MM.1S (cell line): ENCODE measurements around the gene SDK1.

Source experiments
- EZH2 ChIP-seq: fragments of 300-600 bp; sonication (generic); optimal IDR thresholded peaks from 2 replicates; pipeline ENCODE3; 2017; ENCODE audit warnings: low read depth, mild to moderate bottlenecking, antibody characterized with exemption, low read length, mixed read lengths
- EZH2phosphoT487 ChIP-seq: fragments of 300-600 bp; sonication (generic); IDR thresholded peaks from 2 replicates; pipeline ENCODE4 v1.6.1; 2018; ENCODE audit warnings: antibody characterized with exemption, low read length
- TF ChIP-seq, protein P1 (sequence below): fragments of 300-600 bp; sonication (generic); IDR thresholded peaks from 2 replicates; pipeline ENCODE4 v1.5.1; 2016; ENCODE audit warnings: antibody characterized with exemption, low read length, mixed read lengths

DNA sequence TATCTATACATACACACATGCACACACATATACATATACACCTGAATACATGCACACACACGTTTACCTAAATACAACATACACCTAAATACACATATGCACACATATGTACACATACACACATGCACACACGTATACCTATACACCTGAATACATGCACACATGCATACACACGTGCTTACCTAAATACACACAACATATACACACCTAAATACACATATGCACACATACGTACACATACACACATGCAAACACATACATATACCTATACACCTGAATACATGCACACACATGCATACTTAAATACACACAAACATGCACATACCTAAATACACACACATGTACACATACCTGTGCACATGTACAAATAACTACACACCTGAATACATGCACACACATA is 947.2 kb downstream of the SDK1 start:
- TF ChIP-seq, protein P1, sequence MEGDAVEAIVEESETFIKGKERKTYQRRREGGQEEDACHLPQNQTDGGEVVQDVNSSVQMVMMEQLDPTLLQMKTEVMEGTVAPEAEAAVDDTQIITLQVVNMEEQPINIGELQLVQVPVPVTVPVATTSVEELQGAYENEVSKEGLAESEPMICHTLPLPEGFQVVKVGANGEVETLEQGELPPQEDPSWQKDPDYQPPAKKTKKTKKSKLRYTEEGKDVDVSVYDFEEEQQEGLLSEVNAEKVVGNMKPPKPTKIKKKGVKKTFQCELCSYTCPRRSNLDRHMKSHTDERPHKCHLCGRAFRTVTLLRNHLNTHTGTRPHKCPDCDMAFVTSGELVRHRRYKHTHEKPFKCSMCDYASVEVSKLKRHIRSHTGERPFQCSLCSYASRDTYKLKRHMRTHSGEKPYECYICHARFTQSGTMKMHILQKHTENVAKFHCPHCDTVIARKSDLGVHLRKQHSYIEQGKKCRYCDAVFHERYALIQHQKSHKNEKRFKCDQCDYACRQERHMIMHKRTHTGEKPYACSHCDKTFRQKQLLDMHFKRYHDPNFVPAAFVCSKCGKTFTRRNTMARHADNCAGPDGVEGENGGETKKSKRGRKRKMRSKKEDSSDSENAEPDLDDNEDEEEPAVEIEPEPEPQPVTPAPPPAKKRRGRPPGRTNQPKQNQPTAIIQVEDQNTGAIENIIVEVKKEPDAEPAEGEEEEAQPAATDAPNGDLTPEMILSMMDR: no peak
- TF ChIP-seq EZH2 (no peak), EZH2phosphoT487 (no peak)
